Lower leg skin (tissue), 4 donors: ENCODE results near the gene MPRIP. TPM values are rescaled to one million over a fixed set of nuclear protein-coding genes. Genes with fewer than 3 reads are reported as not detected.
A peak's percentile ranks its signal among the peaks of the same experiment; 100 is the strongest.

Source experiments
- DNase-seq, 2 donors: peaks; one replicate each; pipeline ENCODE4 v3.0.0-alpha.2; 2019; ENCODE audit warnings: low spot score in 2 of 2
- H3K4me3 ChIP-seq: fragments of 200-600 bp; sonication (generic); 2 replicates; pipeline ENCODE4 v1.5.1; 2017; ENCODE audit warnings: mild to moderate bottlenecking, low read depth; ENCODE audit not compliant: poor library complexity, severe bottlenecking
- POLR2A ChIP-seq, 2 donors: fragments of 450-650 bp; IDR thresholded peaks; one replicate each; pipeline ENCODE4 v1.6.1; 2016 to 2017; ENCODE audit warnings: antibody characterized with exemption in 2 of 2, mild to moderate bottlenecking in 1 of 2, moderate library complexity in 1 of 2
- WGBS, 2 donors: methylation state at CpG; one replicate each; pipeline ENCODE4 v1.1.5; 2018; 5-methylcytosine and 5-hydroxymethylcytosine counted together
- intact Hi-C: fragments of 100-400 bp; cut with DNase I; formaldehyde crosslinking; loops from one replicate; pipeline ENCODE4 v1.15.0; 2023; ENCODE audit warnings: low total_unique reads
- total RNA-seq, 4 donors: library from RNA; depleted of rRNA; stranded (reverse); fragments of >200 nt; gene quantifications; one replicate each; pipeline ENCODE4 v1.1.0, GENCODE V29; 2016
- TF ChIP-seq, protein P1 (sequence below), 3 donors: fragments of 450-650 bp; IDR thresholded peaks; one replicate each; pipeline ENCODE4 v1.5.1; 2016; ENCODE audit warnings: antibody characterized with exemption in 3 of 3, mild to moderate bottlenecking in 3 of 3, moderate library complexity in 2 of 3

Gene MPRIP
- total RNA-seq, 4 donors from 2014 or later: 128 to 217 (median 141) TPM

GRCh38 chr17:17060001-17060922 is 18.0 kb downstream of the MPRIP start:
- peak in 1 of 2 donors; percentile 77 for DNase-seq
- TF ChIP-seq, protein P1, sequence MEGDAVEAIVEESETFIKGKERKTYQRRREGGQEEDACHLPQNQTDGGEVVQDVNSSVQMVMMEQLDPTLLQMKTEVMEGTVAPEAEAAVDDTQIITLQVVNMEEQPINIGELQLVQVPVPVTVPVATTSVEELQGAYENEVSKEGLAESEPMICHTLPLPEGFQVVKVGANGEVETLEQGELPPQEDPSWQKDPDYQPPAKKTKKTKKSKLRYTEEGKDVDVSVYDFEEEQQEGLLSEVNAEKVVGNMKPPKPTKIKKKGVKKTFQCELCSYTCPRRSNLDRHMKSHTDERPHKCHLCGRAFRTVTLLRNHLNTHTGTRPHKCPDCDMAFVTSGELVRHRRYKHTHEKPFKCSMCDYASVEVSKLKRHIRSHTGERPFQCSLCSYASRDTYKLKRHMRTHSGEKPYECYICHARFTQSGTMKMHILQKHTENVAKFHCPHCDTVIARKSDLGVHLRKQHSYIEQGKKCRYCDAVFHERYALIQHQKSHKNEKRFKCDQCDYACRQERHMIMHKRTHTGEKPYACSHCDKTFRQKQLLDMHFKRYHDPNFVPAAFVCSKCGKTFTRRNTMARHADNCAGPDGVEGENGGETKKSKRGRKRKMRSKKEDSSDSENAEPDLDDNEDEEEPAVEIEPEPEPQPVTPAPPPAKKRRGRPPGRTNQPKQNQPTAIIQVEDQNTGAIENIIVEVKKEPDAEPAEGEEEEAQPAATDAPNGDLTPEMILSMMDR (IDR thresholded peaks at IDR 0.05): no peak
- TF ChIP-seq POLR2A (IDR thresholded peaks at IDR 0.05): no peak
- WGBS, 2 donors: 79% methylated on average over 9 to 10 of the region's 10 CpGs
- no peak overlapping the region for H3K4me3 ChIP-seq
- intact Hi-C loops: no loop called here

- DNase-seq: peak in 1 of 2 donors; percentile 64
- H3K4me3 ChIP-seq: no peak overlapping the region
- intact Hi-C loops: no loop called here
- WGBS, 2 donors: 84 to 93% methylated on average over 5 of the region's 5 CpGs
- TF ChIP-seq, protein P1 (IDR thresholded peaks at IDR 0.05): no peak
- no peak for TF ChIP-seq POLR2A (IDR thresholded peaks at IDR 0.05)
These were observed 18.7 kb downstream of the MPRIP start for GRCh38 chr17:17060930-17061329.

- 68 to 69% methylated on average over 3 of the region's 3 CpGs for WGBS, 2 donors
- DNase-seq: peak in 1 of 2 donors; percentile 76
- intact Hi-C loops: no loop called here
- no peak overlapping the region for H3K4me3 ChIP-seq
- no peak for TF ChIP-seq POLR2A (IDR thresholded peaks at IDR 0.05)
- TF ChIP-seq, protein P1 (IDR thresholded peaks at IDR 0.05): no peak
These were observed 19.3 kb downstream of the MPRIP start for GRCh38 chr17:17061516-17061915.

- TF ChIP-seq, protein P1 (IDR thresholded peaks at IDR 0.05): no peak
- no peak for TF ChIP-seq POLR2A (IDR thresholded peaks at IDR 0.05)
- 87 to 94% methylated on average over 11 of the region's 11 CpGs for WGBS, 2 donors
- peak in 1 of 2 donors; percentile 82 for DNase-seq
- no peak overlapping the region for H3K4me3 ChIP-seq
- intact Hi-C loops: no loop called here
These were observed 20.1 kb downstream of the MPRIP start for GRCh38 chr17:17062356-17062755.

DNA sequence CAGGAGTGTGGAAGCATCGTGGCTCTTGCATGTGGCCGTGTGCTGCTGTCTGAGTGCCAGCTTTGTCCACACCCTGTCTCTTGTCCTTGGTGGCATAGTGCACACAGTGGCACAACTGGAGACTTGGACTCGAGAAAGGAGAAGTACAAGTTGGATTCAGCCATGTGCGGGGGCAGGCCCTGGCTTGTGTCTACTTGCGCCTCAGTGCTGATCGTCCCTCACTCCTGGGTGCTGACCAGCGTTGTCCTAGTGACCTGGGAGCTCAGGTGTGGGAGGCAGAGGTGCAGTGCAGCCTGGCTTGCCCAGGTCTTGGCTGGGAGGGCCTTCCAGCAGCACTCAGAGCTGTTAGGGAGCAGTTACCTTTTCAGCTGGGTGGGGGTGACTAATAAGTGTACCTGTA is 20.6 kb downstream of the MPRIP start:
- H3K4me3 ChIP-seq: no peak overlapping the region
- 50 to 79% methylated on average over 7 of the region's 7 CpGs for WGBS, 2 donors
- peak in 1 of 2 donors; percentile 81 for DNase-seq
- intact Hi-C loops: no loop called here
- no peak for TF ChIP-seq POLR2A (IDR thresholded peaks at IDR 0.05)
- TF ChIP-seq, protein P1 (IDR thresholded peaks at IDR 0.05): no peak
